ENCODE results near the gene ESAM.
"Not testable (repeated sequence)": the region's sequence is repeated elsewhere in the genome, so short reads cannot be mapped to it uniquely, and the experiment has no call there.

The ESAM gene

DNA sequence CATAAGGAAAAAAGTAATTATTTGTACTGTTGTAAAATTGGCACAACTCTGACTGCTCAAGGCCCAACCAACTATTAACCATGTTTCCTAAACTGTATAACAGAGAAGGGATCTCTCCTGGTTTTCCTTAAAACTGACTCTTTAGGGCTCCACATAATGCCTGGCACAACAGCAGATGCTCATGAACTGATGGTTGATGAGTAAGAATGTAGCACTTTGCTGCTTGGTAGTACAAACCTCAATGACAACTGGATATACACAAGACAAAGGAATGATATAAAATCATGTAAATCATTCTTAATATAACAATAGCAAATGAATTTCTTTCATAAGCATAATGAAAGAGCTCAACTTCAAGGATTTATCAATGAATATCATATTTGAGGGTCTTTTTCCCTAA, 26.4 kb upstream of the ESAM start:
- TF ChIP-seq ZFX (IDR thresholded peaks at IDR 0.05; ENCODE audit: borderline replicate concordance) (no peak), CTCF (IDR thresholded peaks at IDR 0.05) (no peak)

DNA sequence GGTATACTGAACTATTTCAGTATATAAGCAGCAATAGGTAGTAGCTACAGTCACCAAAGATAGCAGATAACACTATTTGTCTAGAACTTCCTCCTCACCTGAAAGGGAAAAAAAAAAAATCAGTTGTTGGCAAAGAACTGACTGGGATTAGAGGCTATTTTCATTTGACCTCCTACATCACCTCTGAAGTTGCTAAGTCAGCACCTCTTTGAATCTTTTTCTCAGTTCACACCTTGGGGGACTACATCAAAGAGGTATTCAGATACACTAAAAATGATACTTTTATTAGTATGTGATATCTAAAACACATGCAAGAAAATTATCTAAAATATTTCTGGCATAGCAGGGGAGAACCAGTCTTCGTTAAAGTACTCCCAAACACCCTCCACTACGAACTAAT, 22.0 kb upstream of the ESAM start:
- H3K27ac ChIP-seq, result no peak overlapping the region
- TF ChIP-seq CTCF (IDR thresholded peaks at IDR 0.05), result no peak

More for the DNA sequence above, 26.4 kb upstream of the ESAM start:
- no peak overlapping the region for H3K27ac ChIP-seq

GRCh38 chr11:124783002-124783401, 20.9 kb upstream of the ESAM start:
- TF ChIP-seq ZFX (IDR thresholded peaks at IDR 0.05; ENCODE audit: borderline replicate concordance) (no peak), CTCF (IDR thresholded peaks at IDR 0.05) (no peak)
- H3K27ac ChIP-seq, result no peak overlapping the region

- TF ChIP-seq ZFX (IDR thresholded peaks at IDR 0.05; ENCODE audit: borderline replicate concordance) (no peak), CTCF (IDR thresholded peaks at IDR 0.05) (no peak)
- H3K27ac ChIP-seq, result no peak overlapping the region
Measured at GRCh38 chr11:124779568-124779967, 17.5 kb upstream of the ESAM start.

DNA sequence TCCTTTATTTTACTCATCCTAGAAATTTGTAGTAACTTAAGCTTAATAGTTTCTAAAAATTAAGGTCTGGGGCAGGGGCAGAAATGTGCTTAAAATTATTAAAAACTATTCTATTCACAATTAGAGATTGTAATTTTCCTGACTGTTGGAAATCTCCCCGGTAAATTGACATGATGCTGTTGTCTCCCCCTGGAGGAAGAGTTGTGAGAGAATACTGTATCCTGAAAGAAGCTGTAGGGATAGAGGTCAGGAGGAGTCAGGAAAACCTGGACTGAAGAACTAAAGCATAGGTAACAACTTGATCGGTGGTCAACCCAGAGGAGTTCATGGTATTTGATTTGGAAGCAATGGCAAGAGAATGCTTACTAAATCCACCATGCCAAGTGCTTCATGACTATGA, 16.2 kb upstream of the ESAM start:
- TF ChIP-seq ZFX (IDR thresholded peaks at IDR 0.05; ENCODE audit: borderline replicate concordance), result no peak
- TF ChIP-seq CTCF (IDR thresholded peaks at IDR 0.05), result peak; percentile 44
- no peak overlapping the region for H3K27ac ChIP-seq

- no peak overlapping the region for H3K27ac ChIP-seq
- no peak for TF ChIP-seq ZFX (IDR thresholded peaks at IDR 0.05; ENCODE audit: borderline replicate concordance)
- TF ChIP-seq CTCF (IDR thresholded peaks at IDR 0.05), result no peak
Measured at GRCh38 chr11:124776865-124777645, 15.0 kb upstream of the ESAM start.

- not testable (repeated sequence) for H3K27ac ChIP-seq
Measured at GRCh38 chr11:124770959-124771358, 8.9 kb upstream of the ESAM start.

Measured in 22Rv1 (cell line).